GM12878 (cell line): ENCODE results near the gene CIAO2B. TPM values are rescaled to one million over a fixed set of nuclear protein-coding genes. Genes with fewer than 3 reads are reported as not detected.

ENCODE experiments used
- ATAC-seq: fragments of 200-7000 bp; cut with Tn5 transposase; 3 replicates; pipeline ENCODE4 v1.9.1; 2020; ENCODE audit warnings: mild to moderate bottlenecking, moderate library complexity
- BruUV-seq: library from RNA; stranded (reverse); fragments of 400-500 nt; replicated peaks from 2 replicates; lab custom pipeline; 2021; lab: Mats Ljungman, UMichigan
- CTCF ChIA-PET: fragments of 300-600 bp; sonication (Branson Sonifier 250); formaldehyde crosslinking; extraction: SDS; loops from one replicate; lab custom pipeline; 2021; ENCODE audit warnings: inconsistent platforms; lab: Yijun Ruan, JAX
- POLR2A ChIA-PET: fragments of 350-600 bp; formaldehyde crosslinking; extraction: SDS; loops from one replicate; lab custom pipeline; 2021; ENCODE audit warnings: inconsistent platforms; lab: Charles Lee
- RAD21 ChIA-PET: fragments of 300-600 bp; sonication (Branson Sonifier 250); formaldehyde crosslinking; loops from one replicate; lab custom pipeline; 2023; ENCODE audit warnings: antibody characterized with exemption; ENCODE audit not compliant: unreplicated experiment; lab: Charles Lee
- SMC1A ChIA-PET: fragments of 300-600 bp; sonication (Branson Sonifier 250); formaldehyde crosslinking; loops from one replicate; lab custom pipeline; 2023; ENCODE audit not compliant: unreplicated experiment, uncharacterized antibody; lab: Charles Lee
- DNase-seq: peaks from one replicate; pipeline ENCODE4 v3.0.0-alpha.2; 2011; ENCODE audit warnings: low read depth, low spot score
- FAIRE-seq: peaks from 3 replicates; lab custom pipeline; 2011; peaks lifted over from hg19 to GRCh38; lab: Jason Lieb, UNC
- H2AFZ ChIP-seq: 2 replicates; pipeline ENCODE4 v1.6.0; 2011; ENCODE audit warnings: low read depth, low read length, control low read depth; ENCODE audit not compliant: control insufficient read depth
- H3K27ac ChIP-seq: 2 replicates; pipeline ENCODE4 v1.5.1; 2011; ENCODE audit warnings: control low read depth; ENCODE audit not compliant: control insufficient read depth, insufficient read depth
- H3K27me3 ChIP-seq, 2 experiments: replicated peaks in 1 of 2; 2 replicates each; pipeline versions ENCODE4 v1.6.0 to v1.6.1; 2011; ENCODE audit warnings: low read length in 1 of 2; ENCODE audit not compliant: control insufficient read depth in 2 of 2, insufficient read depth in 2 of 2
- H3K36me3 ChIP-seq, 2 experiments: 2 replicates each; pipeline ENCODE4 v1.5.1; 2011; ENCODE audit warnings: low read length in 1 of 2; ENCODE audit not compliant: control insufficient read depth in 2 of 2, insufficient read depth in 2 of 2
- H3K4me1 ChIP-seq: 2 replicates; pipeline ENCODE4 v1.6.1; 2011; ENCODE audit warnings: mild to moderate bottlenecking, low read length, moderate library complexity, mixed read lengths; ENCODE audit not compliant: control insufficient read depth, insufficient read depth
- H3K4me2 ChIP-seq: 2 replicates; pipeline ENCODE4 v1.6.0; 2011; ENCODE audit warnings: control low read depth; ENCODE audit not compliant: control insufficient read depth, insufficient read depth
- H3K4me3 ChIP-seq: fragments of 200-600 bp; sonication (generic); 2 replicates; pipeline ENCODE4 v1.5.1; 2016
- H3K79me2 ChIP-seq: 2 replicates; pipeline ENCODE4 v1.6.0; 2011; ENCODE audit warnings: low read length; ENCODE audit not compliant: control insufficient read depth, insufficient read depth
- H3K9ac ChIP-seq: 2 replicates; pipeline ENCODE4 v1.8.0; 2011; ENCODE audit warnings: low read length, control low read depth, mixed read lengths; ENCODE audit not compliant: control insufficient read depth, insufficient read depth
- H3K9me3 ChIP-seq: replicated peaks from 3 replicates; pipeline ENCODE4 v1.5.1; 2011; ENCODE audit warnings: mild to moderate bottlenecking, low read length; ENCODE audit not compliant: control insufficient read depth, insufficient read depth
- H4K20me1 ChIP-seq: 2 replicates; pipeline ENCODE4 v1.6.0; 2011; ENCODE audit not compliant: control insufficient read depth, insufficient read depth
- CHD2 ChIP-seq: IDR thresholded peaks from 2 replicates; pipeline ENCODE4 v1.6.1; 2011; ENCODE audit warnings: low read depth, low read length, improper control_type of control experiment, borderline replicate concordance
- ESRRA ChIP-seq: IDR thresholded peaks from 2 replicates; pipeline ENCODE4 v1.6.1; 2012; ENCODE audit warnings: mild to moderate bottlenecking, low read length, improper control_type of control experiment
- PML ChIP-seq: IDR thresholded peaks from 2 replicates; pipeline ENCODE4 v1.6.1; 2012; ENCODE audit warnings: low read length, inconsistent platforms
- RB1 ChIP-seq: fragments of 450-650 bp; formaldehyde crosslinking; IDR thresholded peaks from 2 replicates; pipeline ENCODE4 v1.6.1; 2017; ENCODE audit warnings: mild to moderate bottlenecking, borderline replicate concordance
- RFX5 ChIP-seq: IDR thresholded peaks from 2 replicates; pipeline ENCODE4 v1.6.1; 2011; ENCODE audit warnings: low read depth, low read length, improper control_type of control experiment
- SMAD5 ChIP-seq: IDR thresholded peaks from 2 replicates; pipeline ENCODE4 v1.6.1; 2016; ENCODE audit warnings: antibody characterized with exemption, low read depth
- SPI1 ChIP-seq: IDR thresholded peaks from 2 replicates; pipeline ENCODE4 v1.6.1; 2011; ENCODE audit warnings: low read depth, mild to moderate bottlenecking, low read length, moderate library complexity, borderline replicate concordance; ENCODE audit not compliant: insufficient read depth
- ZNF592 ChIP-seq: fragments of 450-650 bp; IDR thresholded peaks from 2 replicates; pipeline ENCODE4 v1.6.1; 2017; ENCODE audit warnings: mild to moderate bottlenecking, moderate library complexity
- ZNF687 ChIP-seq: fragments of 450-650 bp; IDR thresholded peaks from 2 replicates; pipeline ENCODE4 v1.6.1; 2017; ENCODE audit warnings: mild to moderate bottlenecking, moderate library complexity
- WGBS: methylation state at CpG from one replicate; pipeline ENCODE4 v1.1.6; 2016; ENCODE audit warnings: low lambda C conversion rate; ENCODE audit not compliant: insufficient replicate concordance, insufficient coverage; ENCODE audit errors: missing lambda C conversion rate; 5-methylcytosine and 5-hydroxymethylcytosine counted together
- in situ Hi-C: fragments of 300-500 bp; cut with MboI; formaldehyde crosslinking; loops from 9 replicates; pipeline ENCODE4 v1.14.3; 2018; ENCODE audit warnings: mixed read lengths
- intact Hi-C: fragments of 100-400 bp; cut with micrococcal nuclease; formaldehyde crosslinking; loops from one replicate; pipeline ENCODE4 v1.14.2; 2022; ENCODE audit not compliant: unreplicated experiment
- polyA plus RNA-seq, 11 experiments: library from polyadenylated mRNA; depleted of rRNA in 4 of 11; unstranded in 6 of 11; stranded (reverse) in 5 of 11; fragments of >200 nt; fragmentation: Nextera tagmentation in 4 of 11; fragmentation: Illumina TruSeq in 1 of 11; extraction: Ambion mirVana in 4 of 11; extraction: Trizol in 1 of 11; gene quantifications; 1 replicate in 1 of 11; 2 replicates in 10 of 11; pipeline versions ENCODE4 v1.2.1 to v1.2.3, GENCODE V29; 2011 to 2016; ENCODE audit warnings: inconsistent platforms in 2 of 11, missing spikeins in 2 of 11, low read depth in 1 of 11
- total RNA-seq, 4 experiments: library from RNA; depleted of rRNA in 3 of 4; stranded (reverse); fragments of >200 nt in 3 of 4; fragmentation: Illumina TruSeq in 1 of 4; extraction: Trizol in 1 of 4; gene quantifications; 2 replicates each; pipeline versions ENCODE4 v1.2.1 to v1.2.3, GENCODE V29; 2013 to 2021

Gene CIAO2B
- total and polyA plus RNA-seq, 10 of the 15 experiments (the other 5 are each of a cell fraction or from before 2014, with no cell fraction given): 76.4 to 241 (median 138) TPM

DNA sequence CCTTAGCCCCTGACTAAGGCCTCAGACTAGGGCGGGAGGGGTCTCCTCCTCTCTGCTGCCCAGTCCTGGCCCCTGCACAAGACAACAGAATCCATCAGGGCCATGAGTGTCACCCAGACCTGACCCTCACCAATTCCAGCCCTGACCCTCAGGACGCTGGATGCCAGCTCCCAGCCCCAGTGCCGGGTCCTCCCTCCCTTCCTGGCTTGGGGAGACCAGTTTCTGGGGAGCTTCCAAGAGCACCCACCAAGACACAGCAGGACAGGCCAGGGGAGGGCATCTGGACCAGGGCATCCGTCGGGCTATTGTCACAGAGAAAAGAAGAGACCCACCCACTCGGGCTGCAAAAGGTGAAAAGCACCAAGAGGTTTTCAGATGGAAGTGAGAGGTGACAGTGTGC is 39.5 kb upstream of the CIAO2B start:
- Histone ChIP-seq H3K9me3 (no peaks in the 10 kb centered on the region), H4K20me1 (no peaks in the 10 kb centered on the region), H3K27me3 (no peaks in the 10 kb centered on the region; a peak in 1 of 4 replicates), H3K27ac (no peak overlapping the region), H3K4me1 (peaks cover 3% of the 10 kb centered on the region; the same call in 1 of the 2 replicates), H3K79me2 (no peaks in the 10 kb centered on the region), H3K4me2 (no peak overlapping the region), H3K9ac (no peak overlapping the region), H3K4me3 (no peak overlapping the region), H2AFZ (no peak overlapping the region), H3K36me3 (no peaks in the 10 kb centered on the region)
- 46% methylated on average over 5 of the region's 6 CpGs for WGBS
- BruUV-seq: no TSS peak
- in situ Hi-C loops (loop anchor here (10.0 kb wide), 1 partner anchor 181 kb away; the partner anchor contains the start of genes B3GNT9, FBXL8 and TRADD), intact Hi-C loops (no loop called here)
- ATAC-seq (no peak), FAIRE-seq (no peak), DNase-seq (no peak)
- no peak for TF ChIP-seq SPI1
- TF ChIP-seq ESRRA: no peak
- no peak for TF ChIP-seq ZNF592
- TF ChIP-seq RB1: no peak
- TF ChIP-seq RFX5: no peak
- TF ChIP-seq ZNF687: no peak
- no peak for TF ChIP-seq CHD2
- no peak for TF ChIP-seq PML
- TF ChIP-seq SMAD5: no peak
- SMC1A ChIA-PET: no interaction called here
- RAD21 ChIA-PET: no interaction called here
- POLR2A ChIA-PET: interaction anchor here (0.6 kb wide), 1 partner anchor 134 kb away, joined by 5 read pairs; no protein-coding TSS in a partner anchor
- CTCF ChIA-PET: interaction anchor here (1.0 to 1.2 kb wide), 2 partner anchors 13 to 21 kb away, joined by 3 to 4 read pairs; partner anchors contain the start of gene CES3
